GM12878 (cell line): ENCODE measurements around the gene C1QBP. TPM values are rescaled to one million over a fixed set of nuclear protein-coding genes. Genes with fewer than 3 reads are reported as not detected.

Experiments used
- CREB1 ChIP-seq: IDR thresholded peaks from 2 replicates; pipeline ENCODE4 v1.6.1; 2012; ENCODE audit warnings: low read depth, mild to moderate bottlenecking, inconsistent platforms
- HSF1 ChIP-seq: fragments of 150-350 bp; IDR thresholded peaks from 2 replicates; pipeline ENCODE4 v1.6.1; 2014; ENCODE audit warnings: mild to moderate bottlenecking, low read depth, low read length
- MEF2A ChIP-seq: IDR thresholded peaks from 2 replicates; pipeline ENCODE4 v1.6.1; 2011; ENCODE audit warnings: low read depth, mild to moderate bottlenecking, low read length, moderate library complexity; ENCODE audit not compliant: insufficient read depth
- POLR2AphosphoS2 ChIP-seq: IDR thresholded peaks from 2 replicates; pipeline ENCODE4 v1.6.1; 2011; ENCODE audit warnings: low read depth, mild to moderate bottlenecking, low read length, improper control_type of control experiment, moderate library complexity
- RELB ChIP-seq: fragments of 450-650 bp; IDR thresholded peaks from 2 replicates; pipeline ENCODE4 v1.6.1; 2017; ENCODE audit warnings: low read depth, mild to moderate bottlenecking, moderate library complexity
- RUNX3 ChIP-seq: IDR thresholded peaks from 2 replicates; pipeline ENCODE4 v1.6.1; 2012; ENCODE audit warnings: low read length, inconsistent platforms
- polyA plus RNA-seq, 11 experiments: library from polyadenylated mRNA; depleted of rRNA in 4 of 11; unstranded in 6 of 11; stranded (reverse) in 5 of 11; fragments of >200 nt; fragmentation: Nextera tagmentation in 4 of 11; fragmentation: Illumina TruSeq in 1 of 11; extraction: Ambion mirVana in 4 of 11; extraction: Trizol in 1 of 11; gene quantifications; 1 replicate in 1 of 11; 2 replicates in 10 of 11; pipeline versions ENCODE4 v1.2.1 to v1.2.3, GENCODE V29; 2011 to 2016; ENCODE audit warnings: inconsistent platforms in 2 of 11, missing spikeins in 2 of 11, low read depth in 1 of 11
- total RNA-seq, 4 experiments: library from RNA; depleted of rRNA in 3 of 4; stranded (reverse); fragments of >200 nt in 3 of 4; fragmentation: Illumina TruSeq in 1 of 4; extraction: Trizol in 1 of 4; gene quantifications; 2 replicates each; pipeline versions ENCODE4 v1.2.1 to v1.2.3, GENCODE V29; 2013 to 2021
- TF ChIP-seq, protein P1 (sequence below): fragments of 450-650 bp; IDR thresholded peaks from 2 replicates; pipeline ENCODE4 v1.6.1; 2016; ENCODE audit warnings: mild to moderate bottlenecking
- TF ChIP-seq, protein P2 (sequence below): IDR thresholded peaks from 2 replicates; pipeline ENCODE4 v1.6.1; 2011; ENCODE audit warnings: low read depth, mild to moderate bottlenecking, low read length, moderate library complexity, borderline replicate concordance; ENCODE audit errors: extremely low read depth
- TF ChIP-seq, protein P3 (sequence below): IDR thresholded peaks from 2 replicates; pipeline ENCODE4 v1.6.1; 2012; ENCODE audit warnings: low read length, inconsistent platforms

The C1QBP gene
- total and polyA plus RNA-seq, 10 of the 15 experiments (the other 5 are each of a cell fraction or from before 2014, with no cell fraction given), result 124 to 989 (median 429) TPM

- TF ChIP-seq, protein P1, sequence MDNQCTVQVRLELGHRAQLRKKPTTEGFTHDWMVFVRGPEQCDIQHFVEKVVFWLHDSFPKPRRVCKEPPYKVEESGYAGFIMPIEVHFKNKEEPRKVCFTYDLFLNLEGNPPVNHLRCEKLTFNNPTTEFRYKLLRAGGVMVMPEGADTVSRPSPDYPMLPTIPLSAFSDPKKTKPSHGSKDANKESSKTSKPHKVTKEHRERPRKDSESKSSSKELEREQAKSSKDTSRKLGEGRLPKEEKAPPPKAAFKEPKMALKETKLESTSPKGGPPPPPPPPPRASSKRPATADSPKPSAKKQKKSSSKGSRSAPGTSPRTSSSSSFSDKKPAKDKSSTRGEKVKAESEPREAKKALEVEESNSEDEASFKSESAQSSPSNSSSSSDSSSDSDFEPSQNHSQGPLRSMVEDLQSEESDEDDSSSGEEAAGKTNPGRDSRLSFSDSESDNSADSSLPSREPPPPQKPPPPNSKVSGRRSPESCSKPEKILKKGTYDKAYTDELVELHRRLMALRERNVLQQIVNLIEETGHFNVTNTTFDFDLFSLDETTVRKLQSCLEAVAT, result no peak
- TF ChIP-seq, protein P2, sequence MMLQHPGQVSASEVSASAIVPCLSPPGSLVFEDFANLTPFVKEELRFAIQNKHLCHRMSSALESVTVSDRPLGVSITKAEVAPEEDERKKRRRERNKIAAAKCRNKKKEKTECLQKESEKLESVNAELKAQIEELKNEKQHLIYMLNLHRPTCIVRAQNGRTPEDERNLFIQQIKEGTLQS, result no peak
- TF ChIP-seq MEF2A (no peak), POLR2AphosphoS2 (no peak), CREB1 (no peak), RELB (no peak), RUNX3 (no peak), HSF1 (no peak)
- TF ChIP-seq, protein P3, sequence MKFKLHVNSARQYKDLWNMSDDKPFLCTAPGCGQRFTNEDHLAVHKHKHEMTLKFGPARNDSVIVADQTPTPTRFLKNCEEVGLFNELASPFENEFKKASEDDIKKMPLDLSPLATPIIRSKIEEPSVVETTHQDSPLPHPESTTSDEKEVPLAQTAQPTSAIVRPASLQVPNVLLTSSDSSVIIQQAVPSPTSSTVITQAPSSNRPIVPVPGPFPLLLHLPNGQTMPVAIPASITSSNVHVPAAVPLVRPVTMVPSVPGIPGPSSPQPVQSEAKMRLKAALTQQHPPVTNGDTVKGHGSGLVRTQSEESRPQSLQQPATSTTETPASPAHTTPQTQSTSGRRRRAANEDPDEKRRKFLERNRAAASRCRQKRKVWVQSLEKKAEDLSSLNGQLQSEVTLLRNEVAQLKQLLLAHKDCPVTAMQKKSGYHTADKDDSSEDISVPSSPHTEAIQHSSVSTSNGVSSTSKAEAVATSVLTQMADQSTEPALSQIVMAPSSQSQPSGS, result no peak
- TF ChIP-seq, all 136 proteins: peak for 0
These were observed 8.4 kb downstream of the C1QBP start (continued) for GRCh38 chr17:5430413-5430999.
